ENCODE results near the gene MICAL1. TPM values are rescaled to one million over a fixed set of nuclear protein-coding genes. Genes with fewer than 3 reads are reported as not detected.

Gene MICAL1
- total RNA-seq, 2 experiments from 2014 or later, result 106 to 107 TPM

- DNase-seq (no peak), ATAC-seq (ENCODE audit: poor library complexity) (no peak)
- Mint-ChIP-seq H3K4me3 (no peak overlapping the region), H3K27ac (no peak overlapping the region), H3K9me3 (no peaks in the 10 kb centered on the region), H3K36me3 (ENCODE audit: low read depth) (peaks cover 98% of the 10 kb centered on the region), H3K4me1 (ENCODE audit: low read depth) (peaks cover 77% of the 10 kb centered on the region), H3K27me3 (no peaks in the 10 kb centered on the region)
- intact Hi-C loops (cut with DNase I, micrococcal nuclease), result no loop called here
- TF ChIP-seq CTCF (IDR thresholded peaks at IDR 0.05), result no peak
- ChIA-PET POLR2A (no interaction called here), CTCF (interaction anchor here (1.0 kb wide), 1 partner anchor 18 kb away, joined by 3 read pairs; no protein-coding TSS in a partner anchor)
- peaks cover 37% of the 10 kb centered on the region for H3K4me1 ChIP-seq (ENCODE audit: insufficient read depth, low read length)
- peaks cover 94% of the 10 kb centered on the region for H3K36me3 ChIP-seq (ENCODE audit: insufficient read depth, low read length)
- H3K27me3 ChIP-seq (ENCODE audit: control insufficient read depth in 1 of 2, insufficient read depth in 2 of 2, low read length in 2 of 2), result no peaks in the 10 kb centered on the region
- H3K9me3 ChIP-seq (ENCODE audit: control insufficient read depth in 1 of 2, insufficient read depth in 1 of 2, low read length in 2 of 2), result no peaks in the 10 kb centered on the region
- no peak overlapping the region for H3K4me3 ChIP-seq (ENCODE audit: low read length)
- H3K27ac ChIP-seq (ENCODE audit: low read depth in 1 of 2, low read length in 2 of 2), result no peak overlapping the region
Measured at GRCh38 chr6:109473120-109473519, 17.5 kb upstream of the MICAL1 start.

GRCh38 chr6:109472132-109472995, 16.8 kb upstream of the MICAL1 start:
- H3K27ac Mint-ChIP-seq, result peak overlapping the region; percentile 37
- no peaks in the 10 kb centered on the region for H3K27me3 Mint-ChIP-seq
- POLR2A ChIA-PET, result no interaction called here
- intact Hi-C loops (cut with DNase I, micrococcal nuclease), result no loop called here
- ATAC-seq (ENCODE audit: poor library complexity), result no peak
- H3K4me3 ChIP-seq (ENCODE audit: low read length), result no peak overlapping the region
- H3K36me3 Mint-ChIP-seq (ENCODE audit: low read depth), result peaks cover 98% of the 10 kb centered on the region
- H3K4me3 Mint-ChIP-seq, result no peak overlapping the region
- H3K36me3 ChIP-seq (ENCODE audit: insufficient read depth, low read length), result peaks cover 94% of the 10 kb centered on the region
- H3K27ac ChIP-seq (ENCODE audit: low read depth in 1 of 2, low read length in 2 of 2), result no peak overlapping the region
- no peak for TF ChIP-seq CTCF (IDR thresholded peaks at IDR 0.05)
- CTCF ChIA-PET, result interaction anchor here (1.0 kb wide), 1 partner anchor 19 kb away, joined by 3 read pairs; no protein-coding TSS in a partner anchor
- DNase-seq, result no peak
- no peaks in the 10 kb centered on the region for H3K9me3 ChIP-seq (ENCODE audit: control insufficient read depth in 1 of 2, insufficient read depth in 1 of 2, low read length in 2 of 2)
- no peaks in the 10 kb centered on the region for H3K27me3 ChIP-seq (ENCODE audit: control insufficient read depth in 1 of 2, insufficient read depth in 2 of 2, low read length in 2 of 2)
- H3K9me3 Mint-ChIP-seq, result no peaks in the 10 kb centered on the region
- H3K4me1 ChIP-seq (ENCODE audit: insufficient read depth, low read length), result peaks cover 30% of the 10 kb centered on the region
- H3K4me1 Mint-ChIP-seq (ENCODE audit: low read depth), result peaks cover 75% of the 10 kb centered on the region

GRCh38 chr6:109471105-109471810, 15.7 kb upstream of the MICAL1 start:
- Mint-ChIP-seq H3K27me3 (no peaks in the 10 kb centered on the region), H3K4me1 (ENCODE audit: low read depth) (peaks cover 70% of the 10 kb centered on the region), H3K4me3 (no peak overlapping the region), H3K9me3 (no peaks in the 10 kb centered on the region), H3K36me3 (ENCODE audit: low read depth) (peaks cover 99% of the 10 kb centered on the region), H3K27ac (peak overlapping the region; percentile 59)
- Histone ChIP-seq H3K4me1 (ENCODE audit: insufficient read depth, low read length) (peaks cover 19% of the 10 kb centered on the region), H3K9me3 (ENCODE audit: control insufficient read depth in 1 of 2, insufficient read depth in 1 of 2, low read length in 2 of 2) (no peaks in the 10 kb centered on the region), H3K36me3 (ENCODE audit: insufficient read depth, low read length) (peaks cover 96% of the 10 kb centered on the region), H3K4me3 (ENCODE audit: low read length) (no peak overlapping the region), H3K27ac (ENCODE audit: low read depth in 1 of 2, low read length in 2 of 2) (no peak overlapping the region), H3K27me3 (ENCODE audit: control insufficient read depth in 1 of 2, insufficient read depth in 2 of 2, low read length in 2 of 2) (no peaks in the 10 kb centered on the region)
- intact Hi-C loops (cut with DNase I, micrococcal nuclease), result no loop called here
- TF ChIP-seq CTCF (IDR thresholded peaks at IDR 0.05), result no peak
- DNase-seq (no peak), ATAC-seq (ENCODE audit: poor library complexity) (no peak)
- CTCF ChIA-PET, result interaction anchor here (0.5 kb wide), 1 partner anchor 34 kb away, joined by 3 read pairs; no protein-coding TSS in a partner anchor
- POLR2A ChIA-PET, result no interaction called here
